Activated CD8-positive, alpha-beta memory T cell treated with anti-CD3 and anti-CD28 coated beads, Interleukin-2, amount 10 ng/mL, durations not matched to agents 7 days and 5 days (primary cell): ENCODE results near the gene CALHM2. TPM values are rescaled to one million over a fixed set of nuclear protein-coding genes. Genes with fewer than 3 reads are reported as not detected.

Experiments
- ATAC-seq: fragments of 150-1000 bp; cut with Tn5 transposase; one replicate; pipeline ENCODE4 v1.10.0; 2021; ENCODE audit warnings: moderate library complexity
- CTCF ChIA-PET: fragments of 350-600 bp; sonication (Branson Sonifier 250); formaldehyde crosslinking; loops from one replicate; lab custom pipeline; 2021; ENCODE audit warnings: antibody characterized with exemption; lab: Charles Lee
- DNase-seq: peaks from one replicate; pipeline ENCODE4 v3.0.0-alpha.2; 2020
- H3K27ac Mint-ChIP-seq: one replicate; pipeline ENCODE4 v1.8.0; 2021; ENCODE audit warnings: mild to moderate bottlenecking, mixed read lengths
- H3K27me3 Mint-ChIP-seq: one replicate; pipeline ENCODE4 v1.8.0; 2021; ENCODE audit warnings: mixed read lengths
- H3K36me3 Mint-ChIP-seq: one replicate; pipeline ENCODE4 v1.8.0; 2021; ENCODE audit warnings: mild to moderate bottlenecking, mixed read lengths
- H3K4me1 Mint-ChIP-seq: one replicate; pipeline ENCODE4 v1.8.0; 2021; ENCODE audit warnings: mixed read lengths
- H3K4me3 Mint-ChIP-seq: one replicate; pipeline ENCODE4 v1.8.0; 2021; ENCODE audit warnings: mild to moderate bottlenecking, moderate library complexity, mixed read lengths
- H3K9me3 Mint-ChIP-seq: one replicate; pipeline ENCODE4 v1.8.0; 2022; ENCODE audit warnings: low read depth, mixed read lengths
- total RNA-seq, 2 experiments: library from RNA; stranded (reverse); gene quantifications; one replicate each; pipeline ENCODE4 v1.2.3, GENCODE V29; 2021

CALHM2 gene, protein sequence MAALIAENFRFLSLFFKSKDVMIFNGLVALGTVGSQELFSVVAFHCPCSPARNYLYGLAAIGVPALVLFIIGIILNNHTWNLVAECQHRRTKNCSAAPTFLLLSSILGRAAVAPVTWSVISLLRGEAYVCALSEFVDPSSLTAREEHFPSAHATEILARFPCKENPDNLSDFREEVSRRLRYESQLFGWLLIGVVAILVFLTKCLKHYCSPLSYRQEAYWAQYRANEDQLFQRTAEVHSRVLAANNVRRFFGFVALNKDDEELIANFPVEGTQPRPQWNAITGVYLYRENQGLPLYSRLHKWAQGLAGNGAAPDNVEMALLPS
- total RNA-seq = 10 to 100 TPM; 65.6 to 93.4 TPM

DNA sequence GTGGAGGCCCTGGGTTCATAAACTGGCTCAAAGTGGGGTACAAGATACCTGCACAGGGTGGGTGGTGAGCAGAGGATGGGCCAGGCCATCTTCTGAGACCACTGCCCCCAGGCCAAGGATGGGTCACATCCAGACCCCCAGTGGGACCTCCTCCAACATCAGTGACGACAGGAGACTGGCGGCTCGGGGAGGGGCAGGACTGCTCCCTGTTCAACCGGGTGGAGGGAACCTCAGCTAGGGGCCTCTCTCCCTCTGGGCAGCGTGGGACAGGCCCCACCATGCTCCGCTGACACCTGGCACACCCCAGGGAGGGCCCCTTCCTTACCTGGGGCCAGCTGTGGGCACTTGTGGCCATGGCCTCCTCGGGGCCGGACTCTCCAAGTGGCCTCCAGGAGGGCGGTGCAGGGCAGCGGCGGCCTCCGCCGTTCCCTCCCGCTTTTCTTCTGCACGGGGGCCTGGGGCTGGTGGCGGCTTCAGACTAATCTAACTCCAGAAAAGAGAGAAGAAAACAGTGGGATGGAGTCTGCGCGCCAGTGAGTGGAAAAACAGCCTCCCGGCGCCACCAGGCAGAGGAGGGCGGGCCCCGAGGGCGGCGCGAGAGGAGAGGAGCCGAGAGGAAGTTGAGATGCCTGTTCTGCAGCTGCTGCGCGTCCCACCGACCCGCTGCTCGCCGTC lies at the start of gene CALHM2:
Gene CALHM2 (minus strand): TSS at position 540 of the 675 bp plus-strand sequence. CDS start 2,429 bp downstream, outside the sequence.
- peaks cover 38% of the 10 kb centered on the region for H3K36me3 Mint-ChIP-seq
- H3K4me3 Mint-ChIP-seq = peak within 1 kb of the TSS; percentile 82
- H3K9me3 Mint-ChIP-seq = no peaks in the 10 kb centered on the region
- H3K27me3 Mint-ChIP-seq = no peaks in the 10 kb centered on the region
- peak; percentile 83 for ATAC-seq
- peak within 1 kb of the TSS; percentile 89 for H3K27ac Mint-ChIP-seq
- peaks cover 56% of the 10 kb centered on the region for H3K4me1 Mint-ChIP-seq
- peak; percentile 74 for DNase-seq
- CTCF ChIA-PET = interaction anchor here (0.6 to 6.5 kb wide), 11 partner anchors 8 to 42 kb away, joined by 3 to 54 read pairs (median 6); partner anchors contain the start of genes CALHM3 and NEURL1

DNA sequence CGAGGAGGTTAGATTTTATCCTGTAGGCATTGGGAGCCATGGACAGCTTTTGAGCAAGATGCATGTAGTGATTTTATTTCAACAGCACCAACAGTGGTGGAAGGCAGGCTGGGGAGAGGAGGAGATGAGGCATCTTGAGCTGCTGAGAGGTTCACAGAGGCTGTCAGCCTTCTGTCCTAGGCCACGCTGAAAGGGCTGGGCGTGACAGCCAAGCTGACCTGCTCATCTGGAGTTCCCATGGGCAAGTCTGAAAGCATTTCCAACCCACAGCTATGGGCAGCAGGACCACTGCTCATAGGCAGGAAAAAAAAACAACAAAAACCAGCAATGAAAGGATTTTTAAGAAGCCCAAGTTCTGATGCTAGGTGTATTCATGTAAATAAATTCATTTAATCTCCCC lies 49.0 kb upstream of the CALHM2 start:
- no peak overlapping the region for H3K4me3 Mint-ChIP-seq
- H3K27ac Mint-ChIP-seq = no peak overlapping the region
- ATAC-seq = no peak
- CTCF ChIA-PET = interaction anchor here (0.5 to 1.6 kb wide), 4 partner anchors 16 to 84 kb away, joined by 3 to 4 read pairs (median 4); no protein-coding TSS in a partner anchor
- H3K36me3 Mint-ChIP-seq = no peaks in the 10 kb centered on the region
- no peak for DNase-seq
- no peaks in the 10 kb centered on the region for H3K9me3 Mint-ChIP-seq
- H3K27me3 Mint-ChIP-seq = peaks cover 73% of the 10 kb centered on the region
- H3K4me1 Mint-ChIP-seq = peaks cover 23% of the 10 kb centered on the region

DNA sequence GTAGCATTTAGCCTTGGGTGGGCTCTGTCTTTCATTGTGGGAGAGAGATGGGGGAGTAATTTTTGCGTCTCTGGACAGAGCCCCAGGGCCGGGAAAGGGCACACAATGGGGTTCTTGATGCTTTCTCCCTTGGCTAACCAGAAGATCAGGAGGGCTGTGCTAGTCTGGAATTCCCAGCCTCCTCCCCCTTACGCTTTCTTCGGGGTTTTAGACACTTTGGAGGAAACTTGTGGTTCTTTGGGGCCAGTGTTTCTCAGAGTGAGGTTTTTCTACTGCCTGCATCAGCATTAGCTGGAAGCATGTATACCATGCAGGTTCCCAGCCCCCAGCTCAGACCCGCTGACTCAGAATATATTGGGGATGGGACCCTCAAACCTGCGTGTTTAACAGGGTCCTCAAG lies 48.3 kb upstream of the CALHM2 start:
- H3K36me3 Mint-ChIP-seq = no peaks in the 10 kb centered on the region
- H3K4me3 Mint-ChIP-seq = no peak overlapping the region
- H3K4me1 Mint-ChIP-seq = peaks cover 23% of the 10 kb centered on the region
- CTCF ChIA-PET = interaction anchor here (0.5 to 1.6 kb wide), 4 partner anchors 15 to 84 kb away, joined by 3 to 4 read pairs (median 4); no protein-coding TSS in a partner anchor
- DNase-seq (no peak), ATAC-seq (no peak)
- H3K9me3 Mint-ChIP-seq = no peaks in the 10 kb centered on the region
- peaks cover 74% of the 10 kb centered on the region for H3K27me3 Mint-ChIP-seq
- no peak overlapping the region for H3K27ac Mint-ChIP-seq

DNA sequence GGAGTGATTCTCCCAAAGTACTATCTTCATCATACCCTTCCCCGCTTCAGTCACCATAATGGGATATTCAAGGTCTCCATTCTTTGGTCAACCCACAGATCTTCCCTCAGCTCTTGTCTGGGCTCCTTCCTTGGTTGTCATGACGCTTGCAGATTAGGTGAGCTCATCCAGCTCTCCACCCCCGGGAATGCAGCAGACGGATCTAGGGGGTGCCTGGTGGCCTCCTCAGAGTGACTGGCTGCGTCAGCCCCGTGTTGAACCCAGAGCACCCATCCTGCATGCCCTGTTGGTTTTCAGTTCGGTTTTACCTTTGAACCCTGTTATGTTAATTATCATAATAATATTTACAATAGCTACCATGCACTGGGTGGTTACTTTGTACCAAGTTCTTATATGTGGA lies 47.7 kb upstream of the CALHM2 start:
- CTCF ChIA-PET = interaction anchor here (1.2 kb wide), 1 partner anchor 61 kb away, joined by 3 read pairs; no protein-coding TSS in a partner anchor
- no peak for ATAC-seq
- H3K4me3 Mint-ChIP-seq = no peak overlapping the region

DNA sequence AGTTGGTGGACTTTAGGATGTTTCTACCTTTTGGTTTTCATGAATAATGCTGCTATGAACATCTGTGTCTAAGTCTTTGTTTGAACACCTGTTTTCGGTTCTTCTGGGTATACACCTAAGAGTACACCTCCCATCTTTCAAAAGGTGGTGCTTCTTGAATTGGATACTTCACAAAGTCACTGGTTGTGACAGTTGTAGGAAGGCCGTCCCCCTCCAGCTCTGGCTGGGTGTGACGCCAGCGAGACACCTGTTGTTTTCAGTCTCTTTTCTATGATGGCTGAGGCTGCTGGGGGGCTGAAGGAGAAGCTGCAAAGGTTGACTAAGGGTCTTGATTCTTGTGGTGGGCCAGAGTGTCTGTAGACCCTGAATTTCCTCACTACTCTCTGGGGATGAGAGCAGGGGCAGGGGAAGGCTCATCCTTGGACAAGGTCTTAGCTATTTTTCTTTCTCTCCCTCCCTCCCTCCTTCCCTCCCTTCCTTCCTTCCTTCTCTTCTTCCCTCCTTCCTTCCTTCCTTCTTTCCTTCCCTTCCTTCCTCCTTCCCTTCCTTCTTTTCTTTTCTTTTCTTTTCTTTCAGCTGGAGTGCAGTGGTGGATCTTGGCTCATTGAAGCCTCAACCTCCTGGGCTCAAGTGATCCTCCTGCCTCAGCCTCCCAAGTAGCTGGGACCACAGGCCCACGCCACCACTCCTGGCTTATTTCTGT lies 46.9 kb upstream of the CALHM2 start:
- Mint-ChIP-seq H3K4me3 (no peak overlapping the region), H3K36me3 (no peaks in the 10 kb centered on the region), H3K27ac (no peak overlapping the region), H3K27me3 (peaks cover 84% of the 10 kb centered on the region), H3K9me3 (no peaks in the 10 kb centered on the region), H3K4me1 (peaks cover 19% of the 10 kb centered on the region)
- DNase-seq = no peak
- ATAC-seq = no peak
- CTCF ChIA-PET = no interaction called here

More for the DNA sequence above, 47.7 kb upstream of the CALHM2 start:
- H3K27me3 Mint-ChIP-seq = peaks cover 80% of the 10 kb centered on the region
- DNase-seq = no peak
- no peaks in the 10 kb centered on the region for H3K9me3 Mint-ChIP-seq
- H3K36me3 Mint-ChIP-seq = no peaks in the 10 kb centered on the region
- H3K27ac Mint-ChIP-seq = no peak overlapping the region
- H3K4me1 Mint-ChIP-seq = peaks cover 23% of the 10 kb centered on the region

DNA sequence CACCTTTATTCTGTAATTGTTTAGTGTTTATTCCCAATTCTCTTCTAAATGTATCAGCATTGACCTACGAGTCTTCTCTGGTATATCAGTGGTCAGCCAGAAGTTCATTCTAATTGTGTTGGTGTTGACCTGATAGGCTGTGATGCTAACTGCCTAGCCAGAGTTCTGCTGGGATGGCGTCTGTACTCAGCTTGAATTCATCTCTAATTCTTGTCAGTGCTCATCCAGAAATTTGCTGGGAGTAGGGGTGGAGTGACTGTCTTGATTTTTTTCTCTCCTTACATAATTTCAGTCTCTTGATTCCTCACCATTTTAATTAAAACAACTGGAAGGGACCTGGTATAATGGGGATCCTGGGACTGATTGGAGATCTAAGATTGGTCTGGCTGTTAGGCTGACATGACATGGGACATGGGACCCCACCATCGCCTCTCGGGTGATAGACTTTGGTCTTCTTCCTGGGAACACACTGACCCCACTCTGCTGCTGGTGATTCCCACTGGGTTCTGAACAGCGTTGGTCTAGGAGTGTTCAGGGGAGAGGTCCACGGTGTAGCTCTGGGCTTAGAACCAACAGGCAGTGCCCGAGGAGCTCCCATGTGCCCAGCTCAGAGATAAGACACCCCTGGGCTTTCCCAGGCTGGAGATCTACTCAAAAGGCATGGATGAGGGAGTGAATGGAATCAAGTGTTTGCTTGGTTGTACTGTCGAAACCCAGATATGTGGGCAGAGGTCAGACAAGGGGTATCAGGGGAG lies 45.2 kb upstream of the CALHM2 start:
- Mint-ChIP-seq H3K4me3 (no peak overlapping the region), H3K4me1 (peaks cover 22% of the 10 kb centered on the region), H3K27me3 (peaks cover 84% of the 10 kb centered on the region), H3K36me3 (no peaks in the 10 kb centered on the region), H3K9me3 (no peaks in the 10 kb centered on the region), H3K27ac (no peak overlapping the region)
- DNase-seq (no peak), ATAC-seq (no peak)
- CTCF ChIA-PET = no interaction called here

DNA sequence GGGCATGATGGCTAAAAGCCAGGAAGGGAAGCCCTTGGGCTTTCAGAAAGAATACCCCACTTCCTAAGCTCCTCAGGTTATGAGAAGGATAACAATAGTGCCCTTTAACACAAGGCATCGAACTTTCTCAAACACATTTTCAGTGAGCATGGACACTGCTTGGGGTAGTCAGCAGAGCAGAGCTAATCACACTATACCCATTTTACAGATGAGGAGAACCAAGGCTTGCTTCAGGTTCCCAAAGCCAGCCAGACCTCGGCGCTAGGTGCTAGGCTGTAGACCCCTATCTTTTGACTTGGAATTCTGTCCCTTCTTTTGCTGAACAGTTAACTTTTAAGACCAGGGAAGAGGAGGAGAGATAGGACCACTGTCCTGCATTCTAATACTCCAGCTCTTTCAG lies 43.2 kb upstream of the CALHM2 start:
- DNase-seq (no peak), ATAC-seq (no peak)
- no peaks in the 10 kb centered on the region for H3K36me3 Mint-ChIP-seq
- no peaks in the 10 kb centered on the region for H3K9me3 Mint-ChIP-seq
- CTCF ChIA-PET = interaction anchor here (0.8 to 1.1 kb wide), 3 partner anchors 69 to 98 kb away, joined by 3 read pairs; no protein-coding TSS in a partner anchor
- H3K27ac Mint-ChIP-seq = no peak overlapping the region
- H3K4me1 Mint-ChIP-seq = peaks cover 22% of the 10 kb centered on the region
- no peak overlapping the region for H3K4me3 Mint-ChIP-seq
- H3K27me3 Mint-ChIP-seq = peaks cover 73% of the 10 kb centered on the region

DNA sequence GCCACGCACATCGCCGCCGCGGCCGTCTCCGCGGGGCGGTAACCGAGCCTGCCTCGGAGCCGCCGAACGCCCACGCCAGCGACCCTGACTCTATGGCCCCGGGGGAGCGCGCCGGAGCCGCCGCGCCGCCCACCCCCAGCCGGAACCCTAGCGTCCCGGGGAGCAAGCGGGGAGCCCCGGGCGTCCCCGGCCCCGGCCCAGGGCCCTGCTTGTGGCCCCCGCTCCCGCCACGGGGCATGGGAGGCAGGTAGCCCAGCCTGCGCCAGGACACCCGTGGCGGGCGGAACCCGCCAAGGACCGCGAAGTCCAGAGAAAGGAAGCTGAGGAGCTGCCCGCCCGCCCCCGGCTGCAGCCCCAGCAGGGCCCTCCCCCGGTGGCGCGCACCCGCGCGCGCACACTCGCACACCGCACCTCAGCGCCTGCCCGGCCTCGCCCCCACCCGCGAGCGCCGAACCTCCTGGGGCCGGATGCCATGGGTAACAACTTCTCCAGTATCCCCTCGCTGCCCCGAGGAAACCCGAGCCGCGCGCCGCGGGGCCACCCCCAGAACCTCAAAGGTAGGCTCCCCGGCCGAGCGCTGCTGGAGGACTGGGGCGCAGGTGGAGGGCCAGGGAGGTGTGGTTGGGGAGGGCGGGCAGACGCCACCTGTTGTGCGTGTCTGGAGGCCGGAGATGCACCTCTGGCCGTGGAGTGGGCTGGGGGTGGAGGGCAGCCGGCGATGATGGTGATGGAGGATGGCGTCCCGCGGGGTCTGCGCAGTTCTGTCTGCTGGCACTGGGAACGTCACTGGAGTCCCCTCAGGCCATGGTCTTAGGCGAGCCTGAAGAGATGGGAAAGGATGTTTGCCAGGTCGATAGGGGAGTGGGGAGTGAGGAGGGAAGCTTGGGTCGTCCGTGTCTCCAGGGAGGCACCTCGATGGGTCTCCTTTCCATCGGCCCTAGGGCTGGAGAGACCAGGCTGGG lies 42.0 kb upstream of the CALHM2 start:
- peak overlapping the region; percentile 44 for H3K4me3 Mint-ChIP-seq
- peaks cover 61% of the 10 kb centered on the region for H3K27me3 Mint-ChIP-seq
- DNase-seq (peak; percentile 61), ATAC-seq (peak; percentile 67)
- no peak overlapping the region for H3K27ac Mint-ChIP-seq
- H3K4me1 Mint-ChIP-seq = peaks cover 21% of the 10 kb centered on the region
- no peaks in the 10 kb centered on the region for H3K36me3 Mint-ChIP-seq
- no peaks in the 10 kb centered on the region for H3K9me3 Mint-ChIP-seq
- CTCF ChIA-PET = interaction anchor here (0.8 to 2.0 kb wide), 9 partner anchors 11 to 87 kb away, joined by 3 to 15 read pairs (median 3); partner anchors contain the start of gene CALHM2

DNA sequence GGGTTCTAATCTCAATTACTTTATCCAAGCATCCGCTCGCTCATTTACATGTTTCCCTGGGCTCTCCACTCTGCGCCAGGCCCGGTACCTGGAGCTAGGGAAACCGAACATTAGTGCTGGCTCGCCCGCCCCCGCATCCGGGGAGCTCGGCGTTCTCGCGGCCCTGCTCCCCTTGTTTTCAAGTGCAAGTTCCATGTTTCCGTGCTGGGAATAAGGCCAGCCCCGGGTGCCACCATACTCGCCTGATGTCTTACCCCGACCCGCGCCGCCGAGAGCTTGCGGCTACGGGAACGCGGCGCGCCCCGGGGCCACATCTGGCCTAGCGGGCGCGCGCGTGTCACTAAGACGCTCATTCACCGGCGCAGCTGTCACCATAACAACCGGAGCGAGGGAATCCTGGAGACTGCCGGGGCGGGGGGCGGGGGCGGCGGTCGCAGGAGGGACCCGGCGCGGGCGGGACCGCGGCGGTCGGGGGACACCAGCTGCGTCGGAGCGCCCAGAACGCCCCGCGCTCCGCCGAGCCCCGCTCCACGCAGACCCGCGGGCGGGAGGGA lies 41.3 kb upstream of the CALHM2 start, which contains the start of gene NEURL1:
Gene NEURL1 (plus strand): TSS at position 344 of the 554 bp plus-strand sequence. CDS start 683 bp downstream, outside the sequence.
- Mint-ChIP-seq H3K27ac (no peak within 1 kb of the TSS), H3K36me3 (no peaks in the 10 kb centered on the region), H3K9me3 (no peaks in the 10 kb centered on the region), H3K4me3 (peak within 1 kb of the TSS; percentile 73), H3K27me3 (peaks cover 54% of the 10 kb centered on the region), H3K4me1 (peaks cover 21% of the 10 kb centered on the region)
- CTCF ChIA-PET = interaction anchor here (0.8 to 2.0 kb wide), 9 partner anchors 11 to 97 kb away, joined by 3 to 15 read pairs (median 3); partner anchors contain the start of genes ATP5MK and CALHM2
- ATAC-seq (peak; percentile 32), DNase-seq (no peak)

DNA sequence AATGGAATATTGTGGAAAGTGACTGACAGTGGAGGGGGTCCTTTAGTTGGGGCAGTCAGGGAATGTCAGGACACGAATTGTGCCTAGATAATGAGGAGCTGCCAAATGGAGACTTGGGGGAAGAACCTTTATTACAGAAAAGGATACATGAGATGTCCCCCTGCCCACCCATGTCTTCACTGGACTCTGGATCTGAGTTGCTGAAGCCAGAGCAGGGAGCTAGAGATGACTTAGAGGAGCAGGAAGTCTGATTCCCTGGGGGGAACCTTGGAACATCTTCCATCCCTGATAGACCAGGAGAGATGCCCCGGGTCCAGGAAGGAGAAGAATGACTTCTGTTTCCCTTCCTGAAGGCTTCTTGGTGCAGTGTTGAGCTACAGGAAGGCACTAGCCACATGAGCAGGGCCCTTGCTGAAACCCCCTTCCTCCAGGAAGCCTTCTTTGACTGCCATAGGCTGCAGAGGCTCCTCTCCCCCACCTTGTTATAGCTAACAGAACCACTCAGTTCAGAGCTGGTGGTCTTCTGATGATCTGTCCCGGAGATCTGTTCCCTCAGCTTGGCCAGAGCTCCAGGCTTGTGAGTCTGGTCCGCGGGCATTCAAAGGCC lies 40.6 kb upstream of the CALHM2 start:
- H3K4me1 Mint-ChIP-seq = peaks cover 21% of the 10 kb centered on the region
- DNase-seq (no peak), ATAC-seq (no peak)
- peak overlapping the region; percentile 73 for H3K4me3 Mint-ChIP-seq
- peaks cover 52% of the 10 kb centered on the region for H3K27me3 Mint-ChIP-seq
- no peaks in the 10 kb centered on the region for H3K36me3 Mint-ChIP-seq
- CTCF ChIA-PET = interaction anchor here (1.0 to 2.0 kb wide), 8 partner anchors 16 to 186 kb away, joined by 3 to 15 read pairs (median 3); partner anchors contain the start of genes ATP5MK and CALHM2
- H3K27ac Mint-ChIP-seq = no peak overlapping the region
- H3K9me3 Mint-ChIP-seq = no peaks in the 10 kb centered on the region
